Osteocyte (in vitro differentiated cells): ENCODE results near the gene PANK1. TPM values are rescaled to one million over a fixed set of nuclear protein-coding genes. Genes with fewer than 3 reads are reported as not detected.

ENCODE experiments used
- DNase-seq: peaks from one replicate; pipeline ENCODE4 v3.0.0; 2021; ENCODE audit warnings: mixed read lengths; ENCODE audit not compliant: unreplicated experiment; ENCODE audit errors: extremely low spot score
- H3K27ac Mint-ChIP-seq: one replicate; pipeline ENCODE4 v1.8.0; 2021; ENCODE audit warnings: mild to moderate bottlenecking, mixed read lengths; ENCODE audit not compliant: unreplicated experiment
- H3K27me3 Mint-ChIP-seq: one replicate; pipeline ENCODE4 v1.8.0; 2021; ENCODE audit warnings: mixed read lengths; ENCODE audit not compliant: unreplicated experiment
- H3K36me3 Mint-ChIP-seq: one replicate; pipeline ENCODE4 v1.8.0; 2021; ENCODE audit warnings: mixed read lengths; ENCODE audit not compliant: unreplicated experiment
- H3K4me1 Mint-ChIP-seq: one replicate; pipeline ENCODE4 v1.8.0; 2021; ENCODE audit warnings: mixed read lengths; ENCODE audit not compliant: unreplicated experiment
- H3K4me3 Mint-ChIP-seq: one replicate; pipeline ENCODE4 v1.8.0; 2021; ENCODE audit warnings: mild to moderate bottlenecking, moderate library complexity, mixed read lengths; ENCODE audit not compliant: unreplicated experiment
- H3K9me3 Mint-ChIP-seq: one replicate; pipeline ENCODE4 v1.8.0; 2021; ENCODE audit warnings: mixed read lengths; ENCODE audit not compliant: unreplicated experiment
- CTCF ChIP-seq: fragments of 200-600 bp; sonication (generic); IDR thresholded peaks from 2 replicates; pipeline ENCODE4 v1.5.0; 2021; ENCODE audit warnings: antibody characterized with exemption, mild to moderate bottlenecking, moderate library complexity
- total RNA-seq: library from RNA; stranded (reverse); gene quantifications from 2 replicates; pipeline ENCODE4 v1.2.1, GENCODE V29; 2021

Gene PANK1
- total RNA-seq, 1 donor from 2014 or later, result 6.6 TPM

- Mint-ChIP-seq H3K27ac (no peak overlapping the region), H3K27me3 (no peaks in the 10 kb centered on the region), H3K36me3 (peaks cover 8% of the 10 kb centered on the region), H3K4me3 (no peak overlapping the region), H3K9me3 (no peaks in the 10 kb centered on the region), H3K4me1 (peaks cover 8% of the 10 kb centered on the region)
- TF ChIP-seq CTCF, result no peak
- DNase-seq, result no peak
Observed at GRCh38 chr10:89601728-89602361, 43.2 kb downstream of the PANK1 start.

GRCh38 chr10:89600041-89600440 is 45.0 kb downstream of the PANK1 start:
- Mint-ChIP-seq H3K9me3 (no peaks in the 10 kb centered on the region), H3K4me3 (no peak overlapping the region), H3K36me3 (peaks cover 7% of the 10 kb centered on the region), H3K27ac (no peak overlapping the region), H3K27me3 (no peaks in the 10 kb centered on the region), H3K4me1 (peaks cover 8% of the 10 kb centered on the region)
- TF ChIP-seq CTCF, result no peak
- DNase-seq, result no peak

GRCh38 chr10:89593043-89593442 is 52.0 kb downstream of the PANK1 start:
- no peak for TF ChIP-seq CTCF
- Mint-ChIP-seq H3K4me3 (no peak overlapping the region), H3K36me3 (peaks cover 5% of the 10 kb centered on the region), H3K27me3 (no peaks in the 10 kb centered on the region), H3K9me3 (no peaks in the 10 kb centered on the region), H3K27ac (no peak overlapping the region), H3K4me1 (peaks cover 37% of the 10 kb centered on the region)
- DNase-seq, result no peak

- Mint-ChIP-seq H3K27me3 (no peaks in the 10 kb centered on the region), H3K4me1 (peaks cover 39% of the 10 kb centered on the region), H3K4me3 (no peak overlapping the region), H3K9me3 (no peaks in the 10 kb centered on the region), H3K27ac (peak overlapping the region; percentile 83), H3K36me3 (peaks cover 7% of the 10 kb centered on the region)
- TF ChIP-seq CTCF, result no peak
- no peak for DNase-seq
Observed at GRCh38 chr10:89592539-89592938, 52.5 kb downstream of the PANK1 start.

GRCh38 chr10:89591796-89592271 is 53.2 kb downstream of the PANK1 start:
- Mint-ChIP-seq H3K4me3 (no peak overlapping the region), H3K4me1 (peaks cover 42% of the 10 kb centered on the region), H3K27ac (peak overlapping the region; percentile 83), H3K36me3 (peaks cover 11% of the 10 kb centered on the region), H3K9me3 (no peaks in the 10 kb centered on the region), H3K27me3 (no peaks in the 10 kb centered on the region)
- DNase-seq, result no peak
- TF ChIP-seq CTCF, result no peak
